ENCODE measurements around the gene ZMIZ1. TPM values are rescaled to one million over a fixed set of nuclear protein-coding genes. Genes with fewer than 3 reads are reported as not detected.

ZMIZ1 gene
- total RNA-seq, 2 experiments from 2014 or later = 38.3 to 41.6 TPM

DNA sequence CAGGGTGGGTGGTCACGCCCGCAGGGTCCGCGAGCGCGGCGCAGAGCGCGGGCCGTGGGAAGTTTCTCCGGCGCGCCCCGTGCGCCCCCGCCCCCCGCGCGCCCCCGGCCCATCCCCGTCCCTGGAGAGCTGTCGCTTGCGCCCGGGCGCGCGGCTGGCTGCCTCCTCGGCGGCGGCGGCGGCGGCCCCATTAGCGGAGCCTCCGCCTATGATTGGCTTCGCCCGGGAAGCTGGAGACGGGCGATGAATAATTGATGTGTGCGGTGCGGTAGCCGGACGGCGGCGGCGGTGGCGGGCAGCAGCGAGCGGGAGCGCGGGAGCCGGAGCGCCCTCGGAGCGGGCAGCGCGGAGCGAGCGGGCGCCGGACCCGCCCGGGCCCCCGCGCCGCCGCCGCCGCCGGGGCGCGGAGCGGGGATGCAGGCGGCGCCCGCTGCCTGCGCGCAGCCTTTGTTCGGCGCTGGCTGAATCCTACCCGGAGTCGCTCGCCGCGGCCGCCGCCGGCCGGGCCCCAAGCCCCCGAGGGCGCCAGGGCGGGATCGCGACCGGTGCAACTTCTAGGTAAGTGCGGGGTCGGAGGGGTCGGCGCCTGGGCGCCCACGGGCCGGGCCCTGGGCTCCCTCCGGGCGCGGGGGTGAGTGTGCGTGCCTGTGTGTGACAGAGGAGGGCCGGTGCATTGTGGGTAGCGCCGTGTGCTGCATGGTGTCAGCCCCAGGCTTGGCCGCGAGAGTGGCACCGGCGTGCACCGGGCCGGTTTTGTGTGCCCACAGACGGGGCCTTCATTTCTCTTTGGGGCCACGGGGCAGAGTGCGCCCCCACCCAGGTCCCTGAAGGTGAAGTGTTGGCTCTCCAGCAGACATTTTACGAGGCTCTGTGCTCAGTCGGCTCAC is 174.7 kb downstream of the ZMIZ1 start:
- CTCF ChIA-PET = interaction anchor here (0.6 to 1.1 kb wide), 2 partner anchors 44 to 80 kb away, joined by 3 read pairs; no protein-coding TSS in a partner anchor
- POLR2A ChIA-PET = interaction anchor here (0.5 to 2.1 kb wide), 6 partner anchors 43 to 139 kb away, joined by 4 to 7 read pairs (median 4); no protein-coding TSS in a partner anchor

DNA sequence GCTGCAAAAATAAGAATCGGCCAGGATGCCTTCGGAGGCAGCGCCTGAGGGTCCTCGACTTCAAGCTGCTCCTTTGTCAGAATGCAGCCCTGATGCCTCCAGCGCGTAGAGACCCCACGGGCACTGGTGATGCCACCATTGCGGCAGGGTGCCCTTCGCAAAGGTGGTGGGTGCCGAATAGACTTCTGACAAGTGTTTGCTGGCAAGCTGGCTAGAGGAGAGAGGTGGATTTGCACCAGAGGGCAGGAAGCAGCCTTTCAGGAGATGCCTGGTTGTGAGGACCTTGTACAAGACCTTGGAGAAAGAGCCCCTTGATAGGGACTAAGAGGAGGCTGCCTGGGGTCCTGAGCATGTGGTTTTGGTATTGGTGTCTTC is 175.3 kb downstream of the ZMIZ1 start:
- ChIA-PET POLR2A (interaction anchor here (0.5 to 1.7 kb wide), 3 partner anchors 90 to 114 kb away, joined by 3 to 4 read pairs (median 4); no protein-coding TSS in a partner anchor), CTCF (no interaction called here)

DNA sequence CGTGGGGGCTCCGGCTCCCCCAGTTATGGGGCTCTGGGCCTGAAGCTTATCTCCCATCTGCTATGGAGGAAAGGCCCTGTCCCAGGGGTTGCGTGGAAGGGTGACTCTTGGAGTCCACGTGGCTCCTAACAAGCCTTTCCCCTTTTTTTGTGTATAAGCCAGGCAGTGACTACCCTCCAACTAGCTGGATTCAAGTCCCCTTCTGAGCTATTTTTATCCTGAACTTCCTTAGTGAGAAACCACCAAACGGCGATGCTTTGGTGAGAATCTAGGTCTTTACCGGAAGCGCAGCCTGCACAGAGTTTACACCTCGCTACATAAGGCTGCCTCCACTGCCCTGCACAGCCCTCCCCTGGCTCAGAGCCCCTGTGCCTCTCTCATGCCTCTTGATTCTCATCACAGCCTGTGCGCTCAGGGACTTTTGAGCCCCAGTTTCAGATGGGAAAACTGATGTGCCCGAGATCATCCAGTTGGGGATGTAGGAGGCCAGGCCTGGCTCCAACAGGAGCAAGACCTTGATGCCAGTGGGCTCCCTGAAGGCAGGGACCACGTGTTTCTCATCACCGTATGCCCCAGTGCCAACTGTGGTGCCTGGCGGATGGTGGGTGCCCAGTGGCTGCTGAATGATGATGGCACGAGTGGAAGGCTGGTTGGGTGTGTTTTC is 176.2 kb downstream of the ZMIZ1 start:
- POLR2A ChIA-PET = interaction anchor here (0.7 to 2.0 kb wide), 4 partner anchors 41 to 105 kb away, joined by 3 to 10 read pairs (median 4); no protein-coding TSS in a partner anchor
- CTCF ChIA-PET = no interaction called here

DNA sequence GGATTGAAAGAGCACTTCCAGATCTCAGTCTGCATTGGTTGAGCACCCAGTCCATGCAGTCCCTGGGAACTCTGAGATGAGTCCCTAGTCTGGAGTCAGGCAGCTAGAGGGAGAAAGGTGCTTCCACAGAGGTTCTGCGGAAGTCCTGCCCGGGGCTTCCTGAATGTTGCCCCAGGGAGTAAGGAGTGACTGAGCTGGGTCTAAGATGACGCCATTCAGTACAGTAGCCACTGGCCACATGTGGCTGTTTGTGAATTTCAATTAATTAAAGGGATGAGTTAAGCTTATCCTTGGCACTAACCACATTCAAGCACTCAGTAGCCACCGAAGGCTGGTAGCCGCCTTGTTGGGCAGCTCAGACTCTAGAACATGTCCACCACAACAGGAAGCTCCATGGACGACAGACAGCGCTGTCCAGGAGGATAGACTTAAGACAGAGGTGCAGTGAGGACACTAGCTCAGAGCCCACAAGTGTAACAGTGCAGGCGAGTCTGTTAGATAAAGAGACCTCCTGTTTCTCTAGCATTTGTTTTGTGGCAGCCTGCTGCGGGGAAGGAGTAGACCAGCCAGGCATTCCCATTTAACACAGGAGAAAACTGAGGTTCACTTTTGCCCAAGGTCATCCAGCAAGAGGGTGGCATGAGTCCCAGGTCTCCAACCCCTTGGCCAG is 176.9 kb downstream of the ZMIZ1 start:
- ChIA-PET CTCF (no interaction called here), POLR2A (interaction anchor here (1.0 to 2.0 kb wide), 3 partner anchors 40 to 103 kb away, joined by 3 to 10 read pairs (median 3); no protein-coding TSS in a partner anchor)

DNA sequence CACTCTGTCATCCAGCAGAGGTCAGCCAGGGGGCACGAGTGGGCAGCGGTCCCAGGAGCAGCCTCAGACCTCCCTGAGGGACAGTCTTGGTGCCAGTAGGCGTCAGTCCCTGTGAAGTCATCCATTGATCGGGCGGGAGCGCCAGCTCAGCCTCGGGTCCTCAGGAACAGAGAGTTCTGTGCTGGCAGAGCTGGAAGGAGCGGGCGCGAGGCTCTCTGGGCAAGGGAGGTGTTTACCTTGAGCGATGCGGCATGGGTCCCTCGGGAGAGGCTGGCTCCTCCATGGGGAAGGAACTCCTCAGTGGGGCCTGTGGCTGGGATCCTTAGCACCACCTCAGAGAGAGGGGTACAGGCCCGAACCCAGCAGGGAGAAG is 177.4 kb downstream of the ZMIZ1 start:
- CTCF ChIA-PET = no interaction called here
- POLR2A ChIA-PET = interaction anchor here (1.0 to 2.0 kb wide), 2 partner anchors 39 to 102 kb away, joined by 3 to 10 read pairs; no protein-coding TSS in a partner anchor

DNA sequence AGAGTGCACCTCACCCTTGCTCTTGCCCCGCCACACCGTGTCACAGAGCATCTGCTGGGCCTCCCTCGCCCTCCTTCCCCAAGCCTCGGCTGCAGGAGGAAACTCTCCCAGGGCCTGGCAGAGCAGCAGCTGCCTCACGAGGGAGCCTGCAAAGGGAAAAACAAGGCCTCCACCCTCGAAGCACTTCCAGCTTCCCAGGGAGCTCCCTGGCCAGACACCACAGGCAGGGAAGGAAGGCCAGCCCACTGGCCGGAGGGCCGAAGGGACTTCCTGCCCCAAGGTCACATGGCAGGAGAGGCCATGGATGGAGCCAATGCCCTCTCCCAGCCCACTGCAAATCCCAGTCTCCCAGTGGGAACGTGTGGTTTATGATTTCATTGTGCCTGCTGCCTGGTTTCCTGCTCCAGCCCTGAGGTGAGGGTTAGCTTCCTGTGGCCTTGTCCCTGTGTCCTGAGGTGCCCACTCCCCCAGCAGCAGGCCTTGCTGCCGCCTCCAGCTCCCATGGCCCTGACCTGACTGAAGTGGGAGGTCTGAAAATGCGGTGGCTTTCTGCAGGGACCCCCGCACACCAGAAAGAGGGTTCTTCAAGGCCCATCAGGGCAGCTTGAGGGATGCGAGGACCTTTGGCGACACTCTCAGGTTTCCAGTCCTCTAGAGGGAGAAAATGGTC is 178.0 kb downstream of the ZMIZ1 start:
- POLR2A ChIA-PET = interaction anchor here (1.0 to 2.0 kb wide), 2 partner anchors 39 to 101 kb away, joined by 3 to 10 read pairs; no protein-coding TSS in a partner anchor
- CTCF ChIA-PET = interaction anchor here (1.4 kb wide), 1 partner anchor 101 kb away, joined by 3 read pairs; no protein-coding TSS in a partner anchor

DNA sequence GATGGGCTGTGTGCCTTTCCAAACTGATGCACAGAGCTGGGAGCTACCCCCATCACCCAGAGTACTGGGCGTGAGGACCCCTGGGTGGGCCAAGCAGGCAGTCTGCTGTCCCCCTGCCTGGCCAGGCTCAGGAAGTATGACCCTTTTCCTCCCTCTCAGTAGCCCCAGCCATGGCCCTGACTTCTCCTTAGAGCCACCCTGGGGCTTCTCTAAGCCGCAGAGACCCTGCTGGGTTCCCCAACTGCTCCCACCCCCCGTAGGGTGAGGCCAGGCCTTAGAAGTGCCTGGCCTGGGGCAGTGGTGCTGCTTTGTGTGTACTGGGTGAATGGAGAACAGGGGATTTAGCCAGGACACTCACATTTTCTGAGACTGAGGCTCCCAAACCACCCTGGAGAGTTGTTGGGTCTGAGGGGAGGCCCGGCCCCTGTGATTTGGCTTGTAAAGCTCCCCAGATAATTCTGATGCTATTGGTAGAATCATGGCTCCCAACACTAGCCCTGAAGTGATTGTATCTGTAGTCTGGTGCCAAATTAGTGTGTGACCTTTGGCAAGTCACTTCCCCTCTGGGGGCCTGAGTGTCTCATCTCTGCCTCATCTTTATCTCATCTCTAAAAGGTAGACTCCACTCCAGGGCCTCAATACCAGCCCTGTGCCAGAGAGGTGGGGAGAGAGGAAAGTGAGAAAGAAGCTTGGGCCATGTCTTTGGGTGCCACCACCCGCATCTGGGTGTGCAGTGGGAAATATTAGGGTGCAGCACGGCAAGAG is 178.8 kb downstream of the ZMIZ1 start:
- ChIA-PET CTCF (interaction anchor here (1.4 to 1.9 kb wide), 2 partner anchors 20 to 100 kb away, joined by 3 to 5 read pairs; no protein-coding TSS in a partner anchor), POLR2A (interaction anchor here (2.7 kb wide), 1 partner anchor 19 kb away, joined by 10 read pairs; no protein-coding TSS in a partner anchor)

DNA sequence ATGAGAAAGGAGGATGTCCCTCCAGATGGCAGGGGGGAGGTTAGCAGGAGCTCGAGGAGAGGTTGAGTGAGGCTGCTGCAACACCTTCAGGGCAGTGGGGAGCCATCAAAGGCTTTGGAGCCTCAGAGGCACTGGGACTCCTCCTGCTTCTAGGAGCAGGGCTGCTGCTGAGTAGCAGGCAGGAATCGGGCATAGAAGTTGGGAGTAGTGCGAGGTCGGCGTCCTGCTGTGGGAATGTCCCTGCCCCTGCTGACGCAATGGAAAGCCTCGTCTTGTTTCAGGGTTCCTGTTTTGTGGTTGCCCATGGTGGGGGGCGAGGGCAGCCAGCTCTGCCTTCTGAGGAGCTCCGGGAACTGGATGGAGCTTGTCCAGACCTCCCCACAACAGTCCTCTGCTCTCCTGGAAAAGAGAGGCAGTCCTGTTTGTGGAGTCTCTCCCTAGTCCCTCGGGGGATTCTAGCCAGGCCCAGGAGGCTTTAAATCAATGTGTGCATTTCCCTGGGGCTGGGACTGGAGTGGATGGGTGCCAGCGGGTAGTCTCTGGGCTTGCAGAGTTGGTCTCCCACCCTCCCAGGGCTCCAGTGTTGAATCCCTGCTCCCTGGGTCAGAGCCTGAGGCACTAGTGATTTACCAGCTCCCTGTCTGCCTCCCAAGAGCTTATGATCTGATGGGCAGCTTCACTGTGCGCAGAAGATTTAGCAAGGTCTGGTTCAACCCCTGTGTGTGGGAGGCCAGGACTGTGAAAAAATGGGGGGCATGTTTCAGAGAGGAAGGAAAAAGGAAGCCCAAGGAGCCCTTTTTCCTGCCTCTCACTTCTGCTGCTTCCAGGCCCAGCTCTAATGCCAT is 179.8 kb downstream of the ZMIZ1 start:
- CTCF ChIA-PET = interaction anchor here (1.2 to 1.9 kb wide), 3 partner anchors 19 to 99 kb away, joined by 3 to 5 read pairs (median 4); no protein-coding TSS in a partner anchor
- POLR2A ChIA-PET = interaction anchor here (0.7 to 2.7 kb wide), 2 partner anchors 18 to 98 kb away, joined by 3 to 10 read pairs; no protein-coding TSS in a partner anchor

DNA sequence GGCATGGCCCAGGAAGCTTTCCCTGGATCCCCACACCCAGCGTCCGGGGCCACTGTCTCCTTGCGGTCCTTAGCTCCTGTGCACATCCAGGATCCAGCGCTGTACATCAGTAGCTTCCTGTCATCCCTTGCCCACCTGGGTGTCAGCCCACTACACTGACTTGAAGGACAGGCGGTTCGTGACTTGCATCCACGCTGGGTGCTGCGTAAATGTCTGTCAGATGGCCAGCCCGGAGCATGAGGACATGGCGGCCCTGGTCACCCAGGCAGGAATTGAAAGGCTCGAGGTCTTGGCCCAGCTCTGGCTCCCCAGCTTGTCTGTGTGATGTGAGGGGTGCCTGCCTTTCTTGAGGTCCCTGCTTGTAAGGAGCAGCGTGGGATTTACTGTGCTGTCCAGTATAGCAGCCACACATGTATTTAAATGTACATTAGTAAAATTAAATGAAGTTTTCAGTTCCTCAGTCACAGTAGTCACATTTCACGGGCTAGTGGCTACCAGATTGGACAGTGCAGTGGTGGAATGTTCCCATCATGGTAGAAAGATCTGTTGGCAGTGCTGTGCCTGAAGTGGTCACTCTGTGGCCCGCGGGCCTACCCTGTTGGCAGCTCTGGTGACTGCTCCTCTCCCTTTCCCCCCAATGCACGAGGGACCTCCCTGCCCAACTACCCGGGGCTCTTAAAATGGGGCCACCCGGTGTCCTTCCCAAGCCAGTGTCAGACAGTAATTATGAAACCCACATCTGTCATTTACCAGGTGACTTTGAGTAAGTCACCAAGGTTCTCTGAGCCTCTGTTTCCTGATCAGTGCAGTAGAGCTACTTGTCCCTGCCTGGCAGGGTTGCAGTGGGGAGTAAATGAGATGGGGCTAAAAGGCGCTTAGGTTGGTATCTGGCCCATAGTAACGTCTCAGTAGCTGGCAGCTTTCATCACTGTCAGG is 180.7 kb downstream of the ZMIZ1 start:
- ChIA-PET CTCF (interaction anchor here (1.2 to 1.9 kb wide), 3 partner anchors 18 to 32 kb away, joined by 4 to 5 read pairs (median 5); no protein-coding TSS in a partner anchor), POLR2A (interaction anchor here (1.3 to 2.7 kb wide), 4 partner anchors 17 to 98 kb away, joined by 3 to 10 read pairs (median 8); partner anchors contain the start of gene PPIF)

DNA sequence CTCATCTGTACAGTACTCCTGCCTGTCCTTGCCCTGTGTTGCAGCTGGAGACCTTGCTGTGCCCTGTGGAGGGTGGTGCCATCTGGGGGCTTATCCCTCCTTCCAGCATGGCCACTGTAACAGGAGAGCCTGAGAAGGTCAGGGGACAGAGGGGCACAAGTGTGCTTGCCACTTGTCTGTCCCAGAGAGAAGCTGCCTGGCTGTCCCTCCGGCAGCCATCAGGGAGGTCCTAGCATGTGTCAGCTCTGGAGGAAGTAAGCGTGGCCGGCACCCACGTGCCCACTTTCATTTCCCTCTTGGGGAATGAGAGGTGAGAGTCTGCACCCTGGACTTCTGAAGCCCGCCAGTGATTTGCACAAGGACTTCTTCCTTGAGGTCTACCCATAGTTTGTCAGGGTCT is 181.5 kb downstream of the ZMIZ1 start:
- POLR2A ChIA-PET = interaction anchor here (1.3 to 2.4 kb wide), 3 partner anchors 36 to 97 kb away, joined by 3 to 8 read pairs (median 8); partner anchors contain the start of gene PPIF
- CTCF ChIA-PET = interaction anchor here (1.3 kb wide), 1 partner anchor 23 kb away, joined by 5 read pairs; no protein-coding TSS in a partner anchor

DNA sequence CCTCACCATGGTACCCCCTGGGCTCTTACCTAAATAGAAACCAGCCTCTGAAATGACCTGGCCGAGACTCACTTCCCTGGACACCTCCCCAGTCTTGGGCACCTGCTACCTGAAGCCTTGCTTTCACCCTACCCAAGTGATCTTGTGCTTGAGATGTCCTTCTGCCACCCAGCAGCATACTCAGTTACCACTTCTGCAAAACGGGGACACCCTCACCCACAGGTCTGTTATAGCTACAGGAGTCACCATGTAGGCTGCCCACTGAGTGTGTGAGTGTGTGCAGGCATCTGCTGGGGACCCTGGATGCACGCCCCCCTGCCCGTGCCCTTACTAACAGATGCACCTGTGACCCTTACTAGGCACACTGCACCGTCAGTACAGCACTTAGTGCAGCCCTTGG is 183.7 kb downstream of the ZMIZ1 start:
- ChIA-PET CTCF (no interaction called here), POLR2A (no interaction called here)

DNA sequence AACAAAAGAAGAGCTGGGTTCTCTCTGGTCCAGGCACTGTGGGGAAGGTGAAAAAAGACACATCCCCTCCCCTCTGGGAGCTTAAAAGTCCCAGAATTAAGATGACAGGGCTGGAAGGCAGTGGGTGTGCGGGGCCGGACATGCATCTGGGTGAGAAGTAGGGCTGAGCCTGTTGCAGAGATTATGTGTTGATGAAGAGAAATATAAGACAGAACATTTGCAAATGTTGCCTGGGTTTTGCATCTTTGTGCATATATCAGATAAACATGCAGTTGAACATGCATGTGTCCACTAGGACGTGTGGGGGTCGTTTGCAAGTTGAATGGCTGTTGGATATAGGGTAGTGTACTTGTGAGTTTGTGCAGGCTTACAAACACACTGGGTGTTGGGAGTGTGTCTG is 184.2 kb downstream of the ZMIZ1 start:
- ChIA-PET CTCF (no interaction called here), POLR2A (no interaction called here)

DNA sequence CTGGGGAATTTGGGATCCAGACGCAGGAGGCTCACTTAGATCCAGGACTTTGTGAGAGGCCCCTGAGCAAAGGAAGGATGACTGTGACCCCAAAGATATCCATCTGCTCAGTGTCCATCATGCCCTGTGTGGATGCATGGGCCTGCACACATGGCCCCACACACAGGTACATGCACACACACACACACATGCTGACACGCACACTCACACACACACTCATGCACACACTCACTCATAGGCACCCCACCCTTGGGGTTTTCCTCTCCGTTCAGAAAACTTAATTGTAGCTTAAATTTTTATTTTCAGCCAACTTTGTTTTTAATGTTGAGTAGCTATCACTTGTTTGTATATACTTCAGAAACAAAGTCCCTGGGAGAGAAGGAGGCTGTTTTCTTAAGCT is 184.9 kb downstream of the ZMIZ1 start:
- CTCF ChIA-PET = no interaction called here

DNA sequence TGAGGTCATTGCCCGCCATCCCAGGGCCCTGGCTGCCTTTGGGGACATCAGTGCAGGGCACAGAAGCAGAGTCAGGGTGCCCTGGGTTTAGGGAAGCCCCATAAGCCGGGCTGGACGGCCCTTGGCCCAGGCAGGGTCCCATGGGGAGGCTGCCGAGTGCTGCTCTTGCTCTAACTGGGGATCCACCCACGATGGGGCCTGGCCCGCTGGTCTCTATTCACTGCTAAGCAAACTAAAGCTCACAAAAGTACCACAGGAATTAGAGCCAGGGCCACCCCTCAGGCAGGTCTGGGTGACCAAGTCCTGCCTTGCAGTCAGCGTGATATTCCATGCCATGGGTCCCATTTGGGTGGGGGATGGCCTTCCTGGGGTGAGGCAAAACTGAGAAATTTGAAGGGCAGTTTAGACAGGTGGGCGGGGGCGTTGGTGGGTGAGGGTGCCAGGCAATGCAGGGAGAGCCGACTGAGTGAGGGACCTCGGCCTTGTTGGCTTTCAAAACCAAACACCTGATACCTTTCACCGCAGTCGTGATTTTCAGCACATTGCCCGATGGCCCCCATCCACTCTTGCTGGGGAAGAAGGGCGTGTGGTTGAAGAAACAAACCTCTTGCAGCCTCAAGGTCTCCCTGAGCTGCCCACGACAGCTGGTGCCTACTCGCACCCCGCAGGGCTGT is 185.7 kb downstream of the ZMIZ1 start:
- ChIA-PET CTCF (no interaction called here), POLR2A (no interaction called here)

More for the DNA sequence above, 184.9 kb downstream of the ZMIZ1 start:
- POLR2A ChIA-PET = no interaction called here

DNA sequence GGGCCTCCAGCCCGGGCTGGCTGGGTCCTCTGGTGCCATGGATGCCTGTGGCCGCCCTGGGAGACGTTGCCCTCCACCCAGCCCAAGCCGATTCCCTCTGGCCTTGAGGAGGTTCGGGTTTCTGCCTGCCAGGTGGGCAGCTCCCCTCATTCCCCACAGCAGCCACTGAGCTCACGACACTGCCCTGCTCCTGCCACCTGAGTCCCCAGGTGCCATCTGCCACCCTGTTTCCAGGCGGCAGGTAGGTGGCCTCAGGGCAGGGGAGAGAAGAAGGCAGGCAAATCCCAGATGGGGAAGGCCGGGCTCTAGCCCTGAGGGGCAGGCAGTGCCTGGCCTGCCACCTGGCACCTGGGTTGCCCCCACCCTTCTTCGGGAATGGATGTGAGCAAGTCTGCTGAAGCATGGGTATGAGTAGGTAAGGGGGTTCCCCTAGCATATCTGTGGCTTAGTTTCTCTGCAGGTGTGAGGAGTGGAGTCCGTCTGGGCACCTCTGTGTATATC is 186.3 kb downstream of the ZMIZ1 start:
- ChIA-PET CTCF (no interaction called here), POLR2A (interaction anchor here (0.6 kb wide), 1 partner anchor 522 kb away, joined by 3 read pairs; no protein-coding TSS in a partner anchor)
